ENCODE results near the gene GPX4. TPM values are rescaled to one million over a fixed set of nuclear protein-coding genes. Genes with fewer than 3 reads are reported as not detected.
A peak's percentile ranks its signal among the peaks of the same experiment; 100 is the strongest.

GPX4 gene
- total RNA-seq, 1 donor from 2014 or later: 213 TPM

- Mint-ChIP-seq H3K9me3 (no peaks in the 10 kb centered on the region), H3K27ac (peak overlapping the region; percentile 69), H3K36me3 (ENCODE audit: low read depth) (peaks cover 70% of the 10 kb centered on the region), H3K4me1 (peaks cover 60% of the 10 kb centered on the region), H3K4me3 (no peak overlapping the region), H3K27me3 (no peaks in the 10 kb centered on the region)
- no peak for TF ChIP-seq CTCF (IDR thresholded peaks at IDR 0.05)
- DNase-seq (no peak), ATAC-seq (ENCODE audit: low read depth) (no peak)
- CTCF ChIA-PET: interaction anchor here (1.5 kb wide), 1 partner anchor 19 kb away, joined by 4 read pairs; no protein-coding TSS in a partner anchor
- POLR2A ChIA-PET: interaction anchor here (0.6 to 10.8 kb wide), 7 partner anchors 9 to 248 kb away, joined by 3 to 184 read pairs (median 4); partner anchors contain the start of genes ARHGAP45 and POLR2E
- intact Hi-C loops (cut with micrococcal nuclease): no loop called here
Measured at GRCh38 chr19:1084024-1084868, 19.5 kb upstream of the GPX4 start.

GRCh38 chr19:1085053-1085658 is 18.6 kb upstream of the GPX4 start:
- TF ChIP-seq CTCF (IDR thresholded peaks at IDR 0.05): no peak
- Mint-ChIP-seq H3K9me3 (no peaks in the 10 kb centered on the region), H3K36me3 (ENCODE audit: low read depth) (peaks cover 69% of the 10 kb centered on the region), H3K4me3 (no peak overlapping the region), H3K27me3 (no peaks in the 10 kb centered on the region), H3K27ac (peak overlapping the region; percentile 69), H3K4me1 (peaks cover 59% of the 10 kb centered on the region)
- intact Hi-C loops (cut with micrococcal nuclease): no loop called here
- DNase-seq: no peak
- ChIA-PET CTCF (interaction anchor here (1.5 kb wide), 1 partner anchor 20 kb away, joined by 4 read pairs; no protein-coding TSS in a partner anchor), POLR2A (interaction anchor here (0.7 to 10.8 kb wide), 10 partner anchors 10 to 318 kb away, joined by 3 to 184 read pairs (median 13); partner anchors contain the start of genes ABCA7, ARHGAP45, GPX4 and POLR2E)
- no peak for ATAC-seq (ENCODE audit: low read depth)

GRCh38 chr19:1085676-1086442 is 17.9 kb upstream of the GPX4 start:
- H3K4me1 Mint-ChIP-seq: peaks cover 57% of the 10 kb centered on the region
- H3K27ac Mint-ChIP-seq: peak overlapping the region; percentile 69
- peak; percentile 17 for DNase-seq
- TF ChIP-seq CTCF (IDR thresholded peaks at IDR 0.05): no peak
- no peaks in the 10 kb centered on the region for H3K27me3 Mint-ChIP-seq
- peaks cover 66% of the 10 kb centered on the region for H3K36me3 Mint-ChIP-seq (ENCODE audit: low read depth)
- no peaks in the 10 kb centered on the region for H3K9me3 Mint-ChIP-seq
- no peak overlapping the region for H3K4me3 Mint-ChIP-seq
- POLR2A ChIA-PET: interaction anchor here (0.6 to 10.8 kb wide), 10 partner anchors 9 to 317 kb away, joined by 3 to 184 read pairs (median 13); partner anchors contain the start of genes ABCA7, ARHGAP45, GPX4 and POLR2E
- no peak for ATAC-seq (ENCODE audit: low read depth)
- CTCF ChIA-PET: interaction anchor here (0.8 to 1.5 kb wide), 2 partner anchors 21 kb away, joined by 3 to 4 read pairs; no protein-coding TSS in a partner anchor
- intact Hi-C loops (cut with micrococcal nuclease): loop anchor here (2.0 kb wide), 1 partner anchor 29 kb away; no protein-coding TSS in a partner anchor

- Mint-ChIP-seq H3K27me3 (no peaks in the 10 kb centered on the region), H3K4me3 (no peak overlapping the region), H3K9me3 (no peaks in the 10 kb centered on the region), H3K4me1 (peaks cover 54% of the 10 kb centered on the region), H3K27ac (peak overlapping the region; percentile 53), H3K36me3 (ENCODE audit: low read depth) (peaks cover 64% of the 10 kb centered on the region)
- intact Hi-C loops (cut with micrococcal nuclease): loop anchor here (1.0 to 2.0 kb wide), 2 partner anchors 9 to 30 kb away; no protein-coding TSS in a partner anchor
- ChIA-PET CTCF (interaction anchor here (1.9 kb wide), 1 partner anchor 22 kb away, joined by 7 read pairs; no protein-coding TSS in a partner anchor), POLR2A (interaction anchor here (0.6 to 10.8 kb wide), 6 partner anchors 11 to 65 kb away, joined by 3 to 184 read pairs (median 28); partner anchors contain the start of genes ABCA7, ARHGAP45, GPX4 and RNU6-2)
- ATAC-seq (ENCODE audit: low read depth) (no peak), DNase-seq (no peak)
- TF ChIP-seq CTCF (IDR thresholded peaks at IDR 0.05): no peak
Measured at GRCh38 chr19:1086613-1087012, 17.2 kb upstream of the GPX4 start.
